HG03280 (cell line): Measurements from ENCODE around the gene NR2E1.

ENCODE experiments used
- ATAC-seq: cut with Tn5 transposase; IDR thresholded peaks from one replicate; pipeline ENCODE4 v1.9.1; 2021; ENCODE audit warnings: mild to moderate bottlenecking, moderate library complexity; ENCODE audit not compliant: unreplicated experiment

NR2E1 gene

DNA sequence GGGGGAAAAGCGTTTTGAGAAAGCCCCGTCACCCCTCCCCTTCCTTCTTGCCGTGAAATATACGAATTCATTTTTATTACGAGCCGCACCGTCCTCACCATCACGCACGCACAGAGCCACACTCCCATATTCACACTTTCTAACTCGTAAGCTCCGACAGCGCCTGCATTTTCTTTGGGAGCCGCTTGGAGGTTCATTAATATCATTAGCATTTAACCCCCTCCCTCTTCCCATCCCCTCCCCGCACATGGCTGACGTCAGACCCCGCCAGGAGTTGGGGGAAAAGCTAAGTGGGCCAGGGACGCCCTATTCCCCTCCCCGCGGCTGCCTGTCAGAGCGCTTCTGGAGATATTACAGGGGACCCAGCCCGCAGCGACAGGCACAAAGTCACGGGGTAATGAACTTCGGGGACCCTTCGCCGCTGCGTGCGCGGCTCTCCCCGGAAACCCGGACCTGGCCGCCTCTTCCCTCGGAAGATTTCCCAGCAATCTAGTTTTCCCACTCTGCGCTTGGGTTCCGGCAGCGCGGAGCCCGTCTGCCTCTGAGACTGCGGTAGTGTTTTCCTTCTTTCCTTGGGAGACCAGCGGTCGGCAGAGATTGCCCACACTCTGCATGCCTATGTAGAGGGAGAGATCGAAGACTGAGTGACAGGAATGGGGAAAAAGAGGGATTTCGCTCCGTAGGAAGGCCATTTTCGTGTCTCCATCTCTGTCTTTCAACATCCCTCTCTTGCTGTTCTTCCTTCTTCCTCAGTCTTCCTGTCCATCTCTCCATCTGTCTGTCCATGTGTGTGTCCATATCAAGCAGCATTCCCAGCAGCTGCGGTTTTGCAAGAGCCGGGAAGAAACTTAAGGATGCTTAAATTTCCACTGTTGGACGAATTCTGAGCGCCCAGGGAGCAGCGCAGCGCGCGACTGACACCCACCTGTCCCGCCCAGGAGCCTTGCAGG, at the start of gene NR2E1:
NR2E1 (plus strand) TSS at position 309 of the 950 bp plus-strand sequence. CDS start 744 bp downstream, outside the sequence.
- no peak for ATAC-seq

DNA sequence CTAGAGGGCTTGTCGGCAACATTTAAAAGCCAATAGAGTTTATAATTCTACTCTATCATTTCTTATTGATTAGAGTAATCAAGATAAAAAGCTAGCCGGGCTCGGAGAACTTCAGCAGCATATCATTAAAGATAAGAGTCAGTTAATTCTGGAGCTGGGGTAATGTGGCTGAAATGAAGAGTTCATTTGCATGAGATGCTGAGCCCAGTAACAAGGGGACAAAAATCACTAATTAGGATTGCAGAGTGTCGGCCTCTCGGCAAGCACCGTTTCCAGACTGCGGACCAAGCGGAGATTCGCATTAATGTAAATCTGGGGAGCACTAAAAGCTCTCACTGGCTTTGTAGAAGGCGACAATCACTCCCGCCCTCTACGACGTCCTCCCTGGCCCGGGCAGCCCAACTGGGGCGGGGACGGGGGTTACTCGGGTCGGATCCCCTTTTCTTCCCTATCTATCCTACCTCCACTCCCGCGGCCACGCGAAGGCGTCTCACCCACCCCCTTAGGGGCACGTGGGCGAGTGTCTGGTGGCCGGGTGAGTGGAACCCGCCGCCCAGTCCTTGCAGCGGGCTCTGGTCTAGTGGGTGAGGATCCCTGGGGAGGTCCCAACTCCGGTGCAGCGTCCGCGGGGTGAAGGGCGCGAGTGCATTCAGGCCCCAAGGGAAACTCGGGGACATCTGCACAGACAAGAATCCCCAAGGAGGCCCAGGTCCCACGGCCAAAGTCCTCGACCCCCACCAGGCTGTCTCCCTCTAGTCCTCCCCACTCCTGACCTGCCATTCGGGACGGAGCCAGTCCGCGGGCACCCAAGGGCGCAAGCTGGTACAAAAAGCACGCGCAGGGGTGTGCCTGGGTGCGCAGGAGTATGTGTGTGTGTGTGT, 49.0 kb upstream of the NR2E1 start:
- no peak for ATAC-seq

DNA sequence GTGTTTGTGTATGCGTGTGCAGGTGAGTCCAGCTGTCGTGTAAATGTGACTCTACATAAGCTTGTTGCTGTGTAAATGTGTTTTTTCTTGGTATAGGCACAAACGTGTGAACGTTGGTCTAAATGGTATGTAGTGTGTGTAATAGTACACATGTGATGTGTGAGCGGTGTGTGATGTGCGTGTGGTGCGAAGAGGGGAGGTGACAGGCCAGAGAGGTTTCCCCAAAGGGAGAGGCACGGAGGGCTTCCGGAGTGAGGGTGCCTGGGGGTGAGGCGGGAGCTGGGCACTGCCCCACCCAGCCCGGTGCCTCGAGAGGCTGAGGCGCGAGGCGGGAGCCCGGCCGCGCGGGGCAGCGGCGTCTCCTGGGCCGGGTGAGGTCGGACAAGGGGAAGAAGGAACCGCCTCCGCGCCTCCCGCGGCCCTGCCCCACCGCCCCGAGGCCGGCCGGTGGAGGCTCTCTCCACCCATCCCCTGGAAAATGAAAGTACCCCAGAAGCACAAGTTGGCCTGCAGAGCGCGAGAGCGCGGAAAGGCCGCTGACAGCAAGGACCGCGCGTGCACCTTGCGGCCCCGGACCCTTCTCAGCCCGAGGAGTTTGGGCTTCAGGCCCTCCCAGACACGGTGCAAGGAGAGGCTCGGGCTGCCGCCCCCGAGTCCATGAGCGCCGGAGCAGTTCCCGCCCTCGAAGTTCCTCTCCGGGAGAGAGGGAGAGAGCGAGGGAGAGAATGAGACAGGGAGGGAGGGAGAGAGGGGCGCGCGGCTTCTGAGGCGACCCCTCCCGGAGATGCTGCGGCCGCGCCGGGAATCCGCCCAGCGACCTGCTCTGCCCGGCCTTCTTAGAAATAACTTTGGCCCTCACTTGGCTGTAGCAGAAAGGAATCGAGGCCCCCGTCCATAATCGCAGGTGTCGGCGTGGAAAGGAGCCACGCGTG, 48.1 kb upstream of the NR2E1 start:
- ATAC-seq, result no peak

DNA sequence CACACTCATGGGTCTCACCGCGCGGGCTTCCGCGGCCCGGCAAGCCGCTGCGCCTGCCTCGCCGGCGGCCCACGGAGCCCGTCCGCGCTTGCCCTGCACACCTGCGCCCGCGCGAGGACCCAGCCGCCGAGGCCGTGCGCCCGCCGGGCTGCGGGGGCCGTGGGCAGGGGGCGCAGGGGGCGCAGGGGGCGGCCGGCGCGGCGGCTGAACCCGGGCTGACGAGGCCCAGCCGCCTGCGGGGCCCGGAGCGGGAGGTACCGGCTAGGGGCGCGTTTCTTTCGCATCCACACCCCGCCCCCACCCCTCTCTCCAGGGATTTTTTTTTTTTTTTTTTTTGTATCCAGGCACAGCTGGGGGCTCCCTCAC, 47.5 kb upstream of the NR2E1 start:
- ATAC-seq, result no peak

DNA sequence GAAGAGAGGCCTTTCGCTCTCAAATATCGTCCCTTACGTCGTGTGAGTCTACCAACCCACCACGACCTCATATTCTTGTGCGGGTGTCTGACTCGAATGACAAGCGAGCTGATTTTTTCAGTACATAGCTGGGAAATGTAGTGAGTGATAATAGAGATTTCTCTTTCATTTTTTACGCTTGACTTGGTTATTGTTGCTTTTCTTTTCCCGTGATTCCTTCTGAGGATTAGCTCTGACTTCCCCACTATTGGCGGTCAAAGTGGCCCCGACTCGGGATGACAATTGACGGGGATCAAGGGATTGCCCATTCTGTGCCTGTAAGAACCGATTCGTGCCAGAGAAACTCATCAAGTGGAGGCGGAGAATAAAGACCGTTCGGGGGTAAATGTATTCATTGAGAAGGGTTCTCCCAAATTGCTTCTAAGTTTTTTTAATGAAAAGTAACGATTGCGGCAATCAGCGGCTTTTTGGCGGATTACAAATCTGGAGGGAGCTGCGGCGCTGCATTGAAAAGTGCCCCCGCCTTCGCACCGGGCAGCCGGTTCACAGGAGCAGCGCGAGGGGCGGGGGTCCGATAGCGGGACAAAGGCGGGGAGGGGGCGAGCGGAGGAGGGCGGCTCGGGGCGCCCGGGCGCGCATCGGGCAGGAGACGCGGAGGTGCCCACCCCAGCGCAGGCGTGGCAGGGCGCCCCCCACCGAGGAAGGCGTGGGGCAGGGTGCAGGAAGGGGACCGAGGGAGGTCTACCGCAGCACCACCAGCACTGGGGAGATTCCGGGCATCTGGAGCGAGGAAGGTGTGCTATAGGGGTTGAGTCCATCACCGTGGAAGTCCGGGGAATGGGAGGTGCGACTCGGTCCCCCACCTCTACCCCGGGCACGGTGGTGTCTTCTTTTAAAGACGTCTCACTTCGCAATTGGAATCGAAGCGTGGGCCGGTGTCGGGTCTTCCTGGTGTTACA, 46.7 kb upstream of the NR2E1 start:
- ATAC-seq, result no peak

DNA sequence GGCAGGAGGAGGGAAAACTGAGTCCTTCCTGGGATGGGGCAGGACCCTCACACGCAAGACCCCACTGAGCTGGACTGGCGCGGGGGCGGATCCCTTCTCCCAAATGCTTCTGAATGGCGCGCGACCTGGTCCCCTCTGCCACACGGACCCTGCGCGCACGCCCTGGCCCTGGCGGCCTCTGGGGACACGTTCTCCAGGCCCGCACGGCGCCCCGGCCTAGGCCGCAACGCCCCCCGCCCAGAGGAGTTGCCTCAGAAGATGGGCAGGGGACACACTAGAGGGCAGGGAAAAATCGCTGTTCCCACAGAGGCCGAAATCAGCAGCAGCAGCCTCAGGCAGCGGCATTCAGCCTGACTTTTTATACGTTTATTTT, 46.1 kb upstream of the NR2E1 start:
- no peak for ATAC-seq

DNA sequence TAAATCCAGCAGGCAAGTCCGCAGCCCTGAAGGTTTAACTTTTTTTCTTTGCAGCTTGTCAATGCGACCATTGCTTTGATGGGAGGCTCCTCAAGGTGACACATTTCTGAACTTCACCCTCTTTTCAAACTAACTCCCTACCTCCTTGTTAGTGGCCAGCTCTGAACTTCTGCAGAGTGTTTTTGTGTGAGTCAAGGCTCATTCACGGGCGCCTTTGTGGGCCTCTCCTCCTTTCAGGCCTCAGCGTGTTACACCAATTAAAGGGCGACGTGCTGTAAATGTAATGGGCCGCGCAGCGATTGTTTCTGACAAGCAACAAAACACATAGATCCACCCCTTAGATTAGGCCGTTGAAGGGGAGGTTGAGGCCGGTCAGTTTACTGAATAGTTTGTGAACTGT, 45.5 kb upstream of the NR2E1 start:
- ATAC-seq, result no peak

DNA sequence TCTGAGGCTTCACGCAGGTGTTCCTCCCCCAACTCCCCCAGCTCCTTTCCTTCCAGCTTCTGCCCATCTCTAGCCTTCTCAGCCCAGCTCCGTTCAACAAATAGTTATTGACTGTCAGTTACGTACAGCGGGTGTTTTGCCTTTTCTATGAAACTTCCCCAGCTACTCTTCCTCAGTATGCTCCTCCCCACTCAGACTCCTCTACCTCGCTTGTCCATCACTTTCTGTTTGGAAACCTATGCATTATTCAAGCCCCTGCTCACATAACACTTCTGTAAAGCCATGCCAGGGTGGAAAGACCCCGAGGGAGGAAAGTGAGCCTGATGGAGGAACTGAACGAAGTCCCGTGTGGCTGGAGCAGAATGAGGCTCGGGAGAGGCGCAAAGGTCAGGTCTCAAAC, 44.2 kb upstream of the NR2E1 start:
- ATAC-seq, result no peak

DNA sequence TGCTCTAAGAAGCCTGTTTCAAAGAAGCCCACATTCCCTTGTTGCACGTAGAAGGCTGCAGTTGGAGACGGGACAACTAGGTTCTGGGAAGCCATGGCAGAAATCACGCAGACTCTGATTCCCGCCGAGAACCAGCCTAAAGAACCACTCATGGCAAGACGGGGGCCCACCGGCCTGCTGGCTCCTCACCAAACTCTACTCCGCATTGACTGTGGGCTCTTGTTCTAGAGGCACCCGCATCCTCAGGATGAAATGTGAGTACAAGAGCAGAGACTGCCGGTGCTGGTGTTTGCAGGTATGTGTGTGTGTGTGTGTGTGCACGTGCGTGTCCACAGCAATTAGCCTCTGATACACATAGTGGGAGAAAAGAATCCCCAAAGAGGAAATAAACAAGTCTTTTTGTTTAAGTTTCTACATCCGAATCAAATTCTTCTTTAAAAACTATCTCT, 42.3 kb upstream of the NR2E1 start:
- ATAC-seq, result no peak

DNA sequence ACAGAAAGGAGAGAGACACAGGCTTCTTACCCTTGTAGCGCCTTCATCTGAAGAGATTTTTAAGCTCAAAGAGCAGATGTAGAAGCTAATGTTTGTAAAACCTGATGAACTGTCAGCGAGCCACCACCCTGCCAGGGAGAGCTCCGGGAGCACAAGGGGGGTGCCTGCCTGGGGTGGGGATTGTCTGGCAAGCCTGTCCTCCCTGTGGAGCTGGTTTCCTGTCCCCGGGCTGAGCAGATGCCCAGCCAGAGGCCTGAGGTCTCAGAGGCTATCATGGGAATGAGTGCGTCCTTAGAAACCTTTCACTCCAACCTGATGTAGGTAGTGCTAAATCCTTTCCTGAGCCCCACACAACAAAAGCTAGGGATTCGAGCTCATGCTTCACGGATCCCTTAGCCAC, 41.9 kb upstream of the NR2E1 start:
- no peak for ATAC-seq

DNA sequence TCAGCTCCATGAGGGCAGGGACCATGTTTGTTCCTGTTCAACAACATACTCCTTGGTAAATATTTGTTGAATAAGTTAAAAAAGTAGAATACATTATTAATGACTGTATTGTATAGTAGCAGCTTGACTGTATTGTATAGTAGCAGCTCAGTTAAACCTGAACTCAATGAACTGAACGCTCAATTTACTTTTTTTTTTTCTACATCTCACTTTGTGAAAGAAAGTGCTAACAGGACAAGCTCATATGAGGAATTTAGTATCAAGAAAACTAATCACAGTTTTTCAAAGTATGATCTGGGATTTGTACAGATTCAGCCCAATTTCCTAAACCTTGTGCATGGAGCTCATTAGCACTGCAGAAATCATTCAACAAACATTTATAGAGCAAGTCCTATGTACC, 38.8 kb upstream of the NR2E1 start:
- ATAC-seq, result no peak

DNA sequence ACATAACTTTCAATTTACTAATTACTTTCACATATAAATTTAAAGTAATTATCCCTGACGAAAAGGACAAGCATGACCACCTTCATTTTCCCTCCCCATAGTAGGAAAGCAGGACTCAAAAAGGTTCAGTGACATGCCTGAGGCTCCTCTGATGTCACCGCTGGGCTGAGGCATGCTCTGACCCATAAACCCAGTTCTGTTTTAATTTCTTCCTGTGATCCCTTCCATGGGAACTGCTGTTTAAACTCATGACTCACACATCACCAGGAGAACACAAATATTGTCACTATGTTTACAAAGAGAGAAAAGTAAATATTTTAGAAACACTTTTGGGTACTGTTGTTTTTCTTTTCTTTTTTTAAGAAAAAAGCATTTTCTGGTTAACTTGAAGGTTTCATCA, 38.0 kb upstream of the NR2E1 start:
- no peak for ATAC-seq

DNA sequence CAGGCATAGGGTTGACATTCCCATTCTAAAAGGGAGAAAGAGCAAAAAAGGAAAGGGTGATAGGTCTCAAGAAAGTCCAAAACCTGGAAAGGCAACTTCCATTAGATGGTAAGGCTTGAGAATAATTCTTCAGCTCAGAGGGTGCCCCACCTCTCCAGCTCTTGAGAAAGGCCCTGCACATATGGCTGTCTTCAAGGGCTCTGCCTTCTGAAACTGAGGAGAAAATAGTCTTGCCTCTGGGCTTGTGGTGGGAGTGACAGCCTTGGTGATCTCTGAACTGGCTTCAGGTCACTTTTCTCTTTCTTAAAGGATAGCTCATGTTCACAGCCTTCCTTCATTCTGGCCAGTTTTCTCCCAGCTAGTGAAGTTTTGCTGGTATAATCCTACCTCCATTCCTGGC, 35.6 kb upstream of the NR2E1 start:
- no peak for ATAC-seq

DNA sequence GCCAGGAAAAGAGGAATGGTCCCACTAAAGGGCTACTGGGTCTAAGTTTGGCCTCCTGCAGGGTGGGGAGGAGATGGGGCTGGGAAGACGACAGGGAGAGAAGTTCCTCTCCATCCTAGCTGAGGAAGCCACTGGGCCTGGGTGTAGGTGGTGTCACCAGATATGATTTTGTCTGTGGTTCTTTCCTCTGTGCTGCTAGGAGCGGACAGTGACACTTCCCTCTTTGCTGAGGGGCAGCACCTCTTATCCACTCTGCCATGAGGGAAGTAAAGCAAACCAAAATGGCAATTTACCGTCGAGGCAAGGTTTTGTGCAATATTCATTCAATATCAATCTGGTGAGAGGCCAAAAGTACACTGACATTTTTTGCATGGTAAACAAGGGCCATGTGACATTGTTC, 33.0 kb upstream of the NR2E1 start:
- no peak for ATAC-seq

DNA sequence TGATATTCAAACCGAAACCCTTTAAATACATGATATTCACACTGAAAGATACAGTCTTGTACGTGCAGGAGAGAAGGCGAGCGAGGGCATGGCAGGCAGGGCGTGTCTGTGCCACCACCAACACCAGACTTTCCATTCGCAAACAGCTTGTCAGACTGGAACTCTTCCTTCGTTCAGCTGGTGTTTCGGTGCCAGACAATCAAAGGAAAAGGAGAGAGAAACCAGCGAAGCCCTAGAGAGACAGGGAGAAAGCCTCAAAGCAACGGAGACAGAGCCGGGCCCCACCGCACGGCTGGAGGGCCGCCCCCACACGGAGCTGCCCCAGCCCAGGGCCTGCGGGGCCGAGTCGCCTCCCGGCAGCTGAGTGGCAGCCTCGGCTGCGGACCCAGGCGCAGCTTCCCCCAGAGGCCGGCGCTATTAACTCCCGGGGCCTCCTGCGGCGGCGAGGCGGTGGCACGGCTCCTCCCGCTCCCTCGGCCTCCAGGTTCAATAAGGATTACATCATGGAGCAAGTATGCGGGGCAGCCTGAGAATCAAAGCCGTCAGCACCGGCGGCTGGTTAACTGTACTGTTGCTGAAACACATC, 32.1 kb upstream of the NR2E1 start:
- ATAC-seq, result no peak

DNA sequence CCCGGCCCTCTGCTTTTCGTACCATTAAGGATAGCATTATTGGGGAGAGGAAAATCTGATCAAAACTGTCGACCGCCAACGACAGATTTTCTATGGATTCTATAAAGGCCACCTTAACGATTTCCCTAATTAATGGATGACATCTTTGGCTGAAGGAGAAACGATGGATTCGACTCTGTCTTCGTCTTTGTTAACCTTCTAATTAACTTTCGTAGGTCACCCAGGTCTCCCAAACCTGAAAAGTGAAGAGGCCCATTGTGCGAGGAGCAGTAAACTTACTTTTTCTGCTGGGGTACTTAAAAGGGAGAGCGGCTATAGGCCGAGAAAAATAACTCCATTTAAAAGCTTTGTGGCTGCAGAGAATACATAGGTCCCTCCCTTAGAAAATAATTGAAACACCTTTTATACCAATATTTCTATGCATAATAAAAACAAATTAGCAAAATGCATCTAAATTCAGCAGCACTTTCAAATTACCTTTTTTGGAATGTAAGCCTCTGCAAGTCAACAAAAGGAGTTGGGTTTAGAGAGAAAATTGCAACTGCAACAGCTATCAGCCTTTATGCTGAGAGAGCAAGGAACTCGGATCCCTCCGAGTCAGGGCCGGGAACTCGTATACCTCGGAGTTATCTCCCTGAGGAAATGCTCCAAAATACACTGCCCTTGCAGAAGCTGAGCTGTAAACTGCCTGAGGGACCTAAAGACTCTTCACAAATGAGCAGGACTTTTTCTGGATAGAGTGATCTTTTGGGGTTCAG, 31.4 kb upstream of the NR2E1 start:
- no peak for ATAC-seq

DNA sequence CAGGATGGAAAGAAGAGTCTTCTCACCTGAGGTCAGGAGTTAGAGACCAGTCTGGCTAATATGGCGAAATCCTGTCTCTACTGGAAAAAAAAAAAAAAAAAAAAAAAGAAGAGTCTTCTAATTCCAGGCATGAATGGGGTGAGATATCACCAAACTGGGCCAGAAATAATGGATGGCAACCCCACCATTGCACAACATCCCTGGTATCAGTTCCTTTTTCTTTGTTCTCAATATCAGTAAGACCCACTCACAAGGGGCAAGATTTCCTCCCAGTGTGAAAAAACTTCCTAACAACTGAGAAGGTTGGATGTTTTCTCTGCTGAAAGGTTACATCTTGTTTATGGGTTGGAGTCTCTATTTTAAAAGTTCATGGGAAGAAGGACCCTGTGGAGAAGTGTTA, 23.6 kb upstream of the NR2E1 start:
- ATAC-seq, result no peak

DNA sequence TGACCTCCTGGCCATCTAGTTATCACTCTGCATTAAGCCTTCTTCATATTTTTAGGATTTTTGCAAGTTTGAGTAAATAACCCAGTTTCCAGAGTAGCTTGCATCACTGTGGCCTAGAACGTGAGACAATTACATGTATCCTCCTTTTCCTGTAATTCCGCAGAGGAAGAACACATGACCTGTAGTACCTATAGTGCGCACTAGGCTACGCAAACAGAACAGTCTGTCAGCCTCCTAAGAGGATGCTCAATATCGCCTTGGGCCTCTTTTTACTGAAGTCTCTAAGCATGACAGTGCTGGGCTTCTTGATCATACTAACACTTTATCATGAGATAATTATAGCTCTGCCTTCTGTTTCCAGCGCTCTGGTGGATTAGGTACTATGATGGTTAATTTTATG, 20.2 kb upstream of the NR2E1 start:
- no peak for ATAC-seq

DNA sequence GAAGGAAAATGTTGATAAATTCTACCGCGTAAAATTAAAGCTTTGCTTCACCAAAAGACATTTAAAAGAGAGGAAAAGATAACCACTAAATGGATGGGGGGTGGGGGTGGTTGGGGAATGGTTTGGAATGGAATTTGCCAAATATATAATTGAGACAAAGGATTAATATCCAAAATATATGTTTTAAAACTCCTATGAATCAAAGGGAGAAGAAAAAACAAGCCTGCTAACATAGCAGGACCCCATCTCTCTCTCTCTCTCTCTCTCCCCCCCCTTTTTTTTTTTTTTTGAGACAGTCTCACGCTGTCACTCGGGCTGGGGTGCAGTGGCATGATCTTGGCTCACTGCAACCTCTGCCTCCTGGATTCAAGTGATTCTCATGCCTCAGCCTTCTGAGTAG, 13.4 kb upstream of the NR2E1 start:
- ATAC-seq, result no peak
